Activated CD8-positive, alpha-beta T cell treated with anti-CD3 and anti-CD28 coated beads for 36 hours (primary cell): ENCODE data around the gene SYNC. TPM values are rescaled to one million over a fixed set of nuclear protein-coding genes. Genes with fewer than 3 reads are reported as not detected.

Experiments used
- ATAC-seq: fragments of 200-7000 bp; cut with Tn5 transposase; one replicate; pipeline ENCODE4 v1.10.0; 2021; ENCODE audit warnings: mild to moderate bottlenecking, moderate library complexity
- CTCF ChIA-PET: fragments of 350-600 bp; sonication (Branson Sonifier 250); formaldehyde crosslinking; loops from one replicate; lab custom pipeline; 2021; ENCODE audit warnings: antibody characterized with exemption; lab: Charles Lee
- POLR2A ChIA-PET: fragments of 350-600 bp; sonication (Branson Sonifier 250); formaldehyde crosslinking; loops from one replicate; lab custom pipeline; 2021; ENCODE audit warnings: antibody characterized with exemption; lab: Charles Lee
- DNase-seq: peaks from one replicate; pipeline ENCODE4 v3.0.0-alpha.2; 2020
- H3K27ac Mint-ChIP-seq: one replicate; pipeline ENCODE4 v1.8.0; 2021; ENCODE audit warnings: mild to moderate bottlenecking, mixed read lengths
- H3K27me3 Mint-ChIP-seq: one replicate; pipeline ENCODE4 v1.8.0; 2021; ENCODE audit warnings: mixed read lengths
- H3K36me3 Mint-ChIP-seq: one replicate; pipeline ENCODE4 v1.8.0; 2021; ENCODE audit warnings: low read depth, mixed read lengths
- H3K4me1 Mint-ChIP-seq: one replicate; pipeline ENCODE4 v1.8.0; 2021; ENCODE audit warnings: low read depth, mixed read lengths
- H3K4me3 Mint-ChIP-seq: one replicate; pipeline ENCODE4 v1.8.0; 2021; ENCODE audit warnings: mild to moderate bottlenecking, moderate library complexity, mixed read lengths
- H3K9me3 Mint-ChIP-seq: one replicate; pipeline ENCODE4 v1.8.0; 2021; ENCODE audit warnings: mixed read lengths
- intact Hi-C: fragments of 100-400 bp; cut with micrococcal nuclease; formaldehyde crosslinking; loops from one replicate; pipeline ENCODE4 v1.10.0; 2022
- total RNA-seq, 2 experiments: library from RNA; stranded (reverse); gene quantifications; one replicate each; pipeline ENCODE4 v1.2.3, GENCODE V29; 2021
- TF ChIP-seq, protein P1 (sequence below): fragments of 200-600 bp; IDR thresholded peaks from one replicate; pipeline ENCODE4 v1.8.0; 2022; ENCODE audit warnings: antibody characterized with exemption, mild to moderate bottlenecking

The SYNC gene
- total RNA-seq, 2 experiments from 2014 or later = not detected

DNA sequence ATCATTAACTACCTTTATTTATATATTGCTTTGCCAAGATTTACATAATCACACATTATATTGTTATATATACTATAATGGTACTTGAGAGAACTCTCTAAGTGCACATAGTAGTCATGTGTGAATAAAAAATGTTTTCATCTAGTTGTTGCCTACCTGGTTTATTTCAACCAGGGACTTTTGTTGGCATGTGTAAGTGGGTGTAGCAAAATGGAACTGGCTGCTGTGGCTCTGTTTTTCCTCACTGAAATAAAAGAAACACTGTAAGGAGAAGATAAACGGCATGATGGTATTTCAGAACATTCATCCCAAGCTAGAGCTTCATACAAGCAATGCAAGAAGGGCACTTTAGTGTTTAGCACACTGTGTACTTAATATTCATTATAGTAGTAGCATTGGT is 36.7 kb downstream of the SYNC start:
- TF ChIP-seq, protein P1, sequence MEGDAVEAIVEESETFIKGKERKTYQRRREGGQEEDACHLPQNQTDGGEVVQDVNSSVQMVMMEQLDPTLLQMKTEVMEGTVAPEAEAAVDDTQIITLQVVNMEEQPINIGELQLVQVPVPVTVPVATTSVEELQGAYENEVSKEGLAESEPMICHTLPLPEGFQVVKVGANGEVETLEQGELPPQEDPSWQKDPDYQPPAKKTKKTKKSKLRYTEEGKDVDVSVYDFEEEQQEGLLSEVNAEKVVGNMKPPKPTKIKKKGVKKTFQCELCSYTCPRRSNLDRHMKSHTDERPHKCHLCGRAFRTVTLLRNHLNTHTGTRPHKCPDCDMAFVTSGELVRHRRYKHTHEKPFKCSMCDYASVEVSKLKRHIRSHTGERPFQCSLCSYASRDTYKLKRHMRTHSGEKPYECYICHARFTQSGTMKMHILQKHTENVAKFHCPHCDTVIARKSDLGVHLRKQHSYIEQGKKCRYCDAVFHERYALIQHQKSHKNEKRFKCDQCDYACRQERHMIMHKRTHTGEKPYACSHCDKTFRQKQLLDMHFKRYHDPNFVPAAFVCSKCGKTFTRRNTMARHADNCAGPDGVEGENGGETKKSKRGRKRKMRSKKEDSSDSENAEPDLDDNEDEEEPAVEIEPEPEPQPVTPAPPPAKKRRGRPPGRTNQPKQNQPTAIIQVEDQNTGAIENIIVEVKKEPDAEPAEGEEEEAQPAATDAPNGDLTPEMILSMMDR = no peak
- POLR2A ChIA-PET = interaction anchor here (1.0 kb wide), 1 partner anchor 15 kb away, joined by 4 read pairs; the partner anchor contains the start of genes RBBP4 and ZBTB8OS
- no peak for ATAC-seq
- no peak for DNase-seq
- H3K36me3 Mint-ChIP-seq = peaks cover 49% of the 10 kb centered on the region
- H3K4me3 Mint-ChIP-seq = no peak overlapping the region
- intact Hi-C loops = no loop called here
- no peak overlapping the region for H3K27ac Mint-ChIP-seq
- CTCF ChIA-PET = no interaction called here
- peaks cover 13% of the 10 kb centered on the region for H3K4me1 Mint-ChIP-seq
- no peaks in the 10 kb centered on the region for H3K27me3 Mint-ChIP-seq
- no peaks in the 10 kb centered on the region for H3K9me3 Mint-ChIP-seq

DNA sequence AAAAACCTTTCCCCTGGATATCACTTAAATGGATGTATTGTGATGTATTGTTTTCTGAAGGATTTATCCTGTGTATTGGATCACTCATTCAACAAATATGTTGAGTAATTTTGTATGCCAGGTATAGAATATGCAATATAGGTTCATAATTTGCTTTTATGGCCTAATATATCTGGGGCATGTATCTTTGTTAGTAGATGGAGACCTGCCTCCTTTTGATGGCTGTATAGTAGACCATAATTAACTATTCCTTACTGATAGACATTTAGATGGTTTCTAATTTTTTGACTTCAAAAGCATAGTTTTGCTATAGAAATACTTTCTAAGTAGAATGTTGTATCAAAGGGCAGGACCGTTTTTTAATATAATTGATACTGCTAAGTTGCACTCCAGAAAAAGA is 43.0 kb downstream of the SYNC start:
- ATAC-seq (no peak), DNase-seq (no peak)
- no peak overlapping the region for H3K4me3 Mint-ChIP-seq
- intact Hi-C loops = no loop called here
- peaks cover 66% of the 10 kb centered on the region for H3K36me3 Mint-ChIP-seq
- H3K9me3 Mint-ChIP-seq = no peaks in the 10 kb centered on the region
- TF ChIP-seq, protein P1 = no peak
- H3K27me3 Mint-ChIP-seq = no peaks in the 10 kb centered on the region
- CTCF ChIA-PET = interaction anchor here (1.5 kb wide), 1 partner anchor 139 kb away, joined by 3 read pairs; no protein-coding TSS in a partner anchor
- peaks cover 34% of the 10 kb centered on the region for H3K4me1 Mint-ChIP-seq
- H3K27ac Mint-ChIP-seq = no peak overlapping the region
- POLR2A ChIA-PET = interaction anchor here (1.0 to 1.9 kb wide), 2 partner anchors 9 to 18 kb away, joined by 3 to 5 read pairs; partner anchors contain the start of gene RBBP4

DNA sequence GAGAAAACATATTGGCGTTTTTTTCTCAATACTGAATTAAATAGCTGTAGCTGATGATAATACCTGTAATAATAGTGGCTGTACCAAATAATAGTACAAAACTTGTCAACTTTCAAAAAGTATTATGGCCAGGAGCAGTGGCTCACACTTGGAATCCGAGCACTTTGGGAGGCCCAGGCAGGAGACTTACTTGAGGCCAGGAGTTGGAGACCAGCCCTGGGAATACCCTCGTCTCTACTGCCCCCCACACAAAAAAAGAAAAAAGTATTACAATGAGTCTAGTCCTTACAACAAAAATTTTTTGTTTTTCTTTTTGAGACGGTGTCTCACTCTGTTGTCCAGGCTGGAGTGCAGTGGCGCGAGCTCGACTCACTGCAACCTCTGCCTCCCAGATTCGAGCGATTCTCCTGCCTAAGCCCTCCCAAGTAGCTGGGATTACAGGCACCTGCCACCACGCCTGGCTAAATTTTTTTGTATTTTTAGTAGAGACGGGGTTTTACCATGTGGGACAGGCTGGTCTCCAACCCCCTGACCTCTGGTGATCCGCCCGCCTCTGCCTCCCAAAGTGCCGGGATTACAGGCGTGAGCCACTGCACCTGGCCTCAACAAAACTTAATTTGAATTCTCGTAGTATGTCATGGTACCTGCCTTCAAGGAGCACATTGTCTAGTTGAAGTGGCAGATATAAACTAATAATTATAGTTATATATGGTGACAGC is 50.2 kb downstream of the SYNC start:
- ChIA-PET POLR2A (interaction anchor here (0.6 to 3.1 kb wide), 3 partner anchors 13 to 437 kb away, joined by 3 to 17 read pairs (median 7); partner anchors contain the start of genes S100PBP and YARS1), CTCF (no interaction called here)
- no peaks in the 10 kb centered on the region for H3K9me3 Mint-ChIP-seq
- H3K36me3 Mint-ChIP-seq = peaks cover 58% of the 10 kb centered on the region
- DNase-seq = no peak
- H3K27ac Mint-ChIP-seq = peak overlapping the region; percentile 100
- intact Hi-C loops = no loop called here
- TF ChIP-seq, protein P1 = no peak
- peaks cover 43% of the 10 kb centered on the region for H3K4me1 Mint-ChIP-seq
- peak overlapping the region; percentile 99 for H3K4me3 Mint-ChIP-seq
- ATAC-seq = no peak
- no peaks in the 10 kb centered on the region for H3K27me3 Mint-ChIP-seq

DNA sequence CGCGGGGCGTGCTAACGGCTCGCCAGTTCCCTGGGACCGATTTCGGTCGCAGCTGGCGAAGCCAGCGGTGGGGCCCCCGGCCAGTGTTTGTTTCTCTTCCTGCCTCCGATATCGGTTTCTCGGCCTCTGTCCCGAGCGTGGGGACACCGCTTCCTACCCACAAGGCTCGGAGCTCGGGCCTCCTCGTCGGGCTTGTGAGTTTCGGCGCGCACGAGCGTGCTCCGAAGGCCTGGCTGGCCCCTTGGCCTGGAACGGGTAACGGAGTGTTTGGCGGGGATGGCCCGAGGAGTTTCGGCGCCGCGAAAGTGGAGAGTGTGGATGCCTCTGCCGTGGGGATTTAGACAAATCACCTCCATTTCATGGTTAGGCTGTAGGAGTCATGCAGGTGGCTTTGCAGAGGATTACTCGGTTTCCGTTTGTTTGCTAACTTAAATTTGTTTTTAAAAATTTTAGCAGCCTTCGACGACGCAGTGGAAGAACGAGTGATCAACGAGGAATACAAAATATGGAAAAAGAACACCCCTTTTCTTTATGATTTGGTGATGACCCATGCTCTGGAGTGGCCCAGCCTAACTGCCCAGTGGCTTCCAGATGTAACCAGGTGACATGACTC is 51.0 kb downstream of the SYNC start:
- H3K4me1 Mint-ChIP-seq = peaks cover 40% of the 10 kb centered on the region
- H3K27me3 Mint-ChIP-seq = no peaks in the 10 kb centered on the region
- TF ChIP-seq, protein P1 = no peak
- no peaks in the 10 kb centered on the region for H3K9me3 Mint-ChIP-seq
- peak overlapping the region; percentile 100 for H3K27ac Mint-ChIP-seq
- ChIA-PET POLR2A (interaction anchor here (0.7 to 3.1 kb wide), 15 partner anchors 8 to 257 kb away, joined by 3 to 17 read pairs (median 4); partner anchors contain the start of genes BSDC1, S100PBP and YARS1), CTCF (interaction anchor here (0.7 to 1.7 kb wide), 3 partner anchors 54 to 131 kb away, joined by 3 to 8 read pairs (median 4); no protein-coding TSS in a partner anchor)
- peak overlapping the region; percentile 99 for H3K4me3 Mint-ChIP-seq
- H3K36me3 Mint-ChIP-seq = peaks cover 53% of the 10 kb centered on the region
- DNase-seq (no peak), ATAC-seq (peak; percentile 0)
- intact Hi-C loops = no loop called here
